ENCODE measurements around the gene ERBB4.

Gene ERBB4

GRCh38 chr2:211877061-211877460, 661.5 kb downstream of the ERBB4 start:
- no peak for DNase-seq

DNA sequence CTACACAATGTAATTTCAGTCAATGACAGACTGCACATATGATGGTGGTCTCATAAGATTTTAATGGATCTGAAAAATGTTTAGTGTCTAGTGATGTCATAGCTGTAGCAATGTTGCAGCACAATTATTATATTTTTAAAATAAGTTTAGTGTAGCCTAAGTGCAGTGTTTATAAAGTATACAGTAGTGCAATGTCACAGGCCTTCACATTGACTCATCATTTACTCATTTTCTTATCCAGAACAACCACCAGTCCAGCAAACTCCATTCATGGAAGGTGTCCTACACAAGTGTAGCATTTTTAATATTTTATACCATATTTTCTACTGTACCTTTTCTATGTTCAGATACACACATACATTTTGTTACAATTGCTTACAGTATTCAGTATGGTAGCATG, 663.1 kb downstream of the ERBB4 start:
- no peak for DNase-seq

GRCh38 chr2:211868996-211869533, 669.5 kb downstream of the ERBB4 start:
- DNase-seq = no peak

GRCh38 chr2:211867845-211868451, 670.7 kb downstream of the ERBB4 start:
- peak in 1 of 5 donors; percentile 1 for DNase-seq

DNA sequence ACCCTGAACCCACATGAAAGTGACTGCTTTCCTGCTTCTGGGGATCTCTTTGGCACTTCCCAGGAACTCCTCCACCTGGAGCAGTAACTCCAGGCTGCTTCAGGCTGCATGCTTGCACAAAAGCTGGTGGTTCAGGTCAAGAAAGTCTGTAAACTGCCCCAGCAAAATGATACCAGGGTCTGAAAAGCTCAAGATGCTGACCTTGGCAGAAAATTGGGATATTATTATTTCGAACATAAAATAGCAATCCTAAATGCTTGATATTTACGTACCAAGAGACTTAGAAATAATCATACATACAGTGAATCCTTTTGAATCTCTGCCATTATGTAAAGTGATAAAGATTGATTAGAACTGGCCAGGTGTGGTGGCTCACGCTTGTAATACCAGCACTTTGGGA, 674.3 kb downstream of the ERBB4 start:
- DNase-seq = no peak

- DNase-seq = no peak
Measured at GRCh38 chr2:211860224-211860623, 678.4 kb downstream of the ERBB4 start.

GRCh38 chr2:211854832-211855231, 683.8 kb downstream of the ERBB4 start:
- DNase-seq = no peak

- DNase-seq = no peak
Measured at GRCh38 chr2:211846714-211847113, 691.9 kb downstream of the ERBB4 start.

DNA sequence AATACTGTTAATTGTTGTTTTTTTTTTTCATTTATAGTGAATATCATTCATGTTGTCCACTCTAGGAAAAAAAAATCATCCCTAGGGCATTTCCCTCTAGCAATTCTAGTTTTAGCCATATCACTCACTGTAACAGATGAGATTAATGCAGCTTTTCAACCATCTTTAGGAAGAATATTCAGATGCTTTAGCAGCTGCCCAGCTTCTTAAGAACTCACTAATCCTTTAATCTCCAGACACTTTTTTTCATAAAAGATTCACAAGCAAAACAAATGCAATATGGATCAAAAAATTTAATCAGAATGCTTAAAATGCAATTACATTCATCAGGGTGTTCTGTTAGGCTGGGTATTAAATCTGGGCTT, 692.6 kb downstream of the ERBB4 start:
- DNase-seq = no peak

DNA sequence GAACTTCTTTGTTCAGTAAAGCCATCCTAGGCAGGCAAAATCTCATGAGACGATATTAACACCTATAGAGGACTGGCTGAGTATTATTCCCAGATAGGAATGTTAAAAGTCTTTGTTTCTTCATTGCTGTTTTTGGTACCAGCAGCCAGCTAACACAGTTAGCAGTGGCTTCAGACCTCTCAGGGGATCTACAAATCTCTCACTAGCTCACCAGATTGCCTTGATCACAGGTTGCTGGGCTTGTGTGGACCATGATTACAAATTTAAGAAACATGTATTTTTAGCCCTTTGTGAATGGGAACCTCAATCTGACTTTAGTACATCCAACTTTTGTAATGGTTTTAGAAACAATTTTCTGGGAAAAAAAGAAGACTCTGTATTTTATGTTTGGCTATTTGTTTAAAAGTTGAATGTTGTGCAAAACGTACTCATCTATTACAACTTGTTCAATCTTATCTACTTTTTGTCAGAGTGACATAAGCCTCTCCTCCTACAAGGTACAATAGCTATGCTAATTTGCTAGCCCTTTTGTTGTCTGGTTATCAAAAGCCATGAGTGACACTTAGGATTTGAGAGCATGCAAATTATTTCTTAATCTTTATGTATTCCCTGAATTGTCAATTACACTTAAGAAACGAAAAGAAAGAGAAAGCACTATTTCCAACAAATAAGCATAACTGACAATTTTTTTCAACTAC, 693.1 kb downstream of the ERBB4 start:
- DNase-seq = no peak

DNA sequence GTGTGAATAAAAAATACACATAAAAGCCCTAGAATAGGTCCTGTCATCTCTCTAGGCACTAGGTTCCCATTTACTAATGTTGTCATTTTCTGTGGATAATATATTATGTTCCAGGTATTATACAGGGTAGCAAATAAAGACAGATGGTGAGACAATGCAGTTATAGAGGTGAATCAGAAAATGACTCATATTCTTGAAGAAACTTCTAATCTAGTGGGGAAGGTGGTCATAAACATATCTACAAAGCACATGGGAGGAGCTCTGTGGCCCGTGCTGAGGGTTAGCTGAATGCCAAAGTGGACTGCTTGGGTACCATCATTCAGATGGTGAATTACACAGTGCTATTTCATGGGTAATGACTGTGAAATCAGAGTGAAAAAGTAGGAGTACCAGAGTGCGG, 700.9 kb downstream of the ERBB4 start:
- DNase-seq = no peak

DNA sequence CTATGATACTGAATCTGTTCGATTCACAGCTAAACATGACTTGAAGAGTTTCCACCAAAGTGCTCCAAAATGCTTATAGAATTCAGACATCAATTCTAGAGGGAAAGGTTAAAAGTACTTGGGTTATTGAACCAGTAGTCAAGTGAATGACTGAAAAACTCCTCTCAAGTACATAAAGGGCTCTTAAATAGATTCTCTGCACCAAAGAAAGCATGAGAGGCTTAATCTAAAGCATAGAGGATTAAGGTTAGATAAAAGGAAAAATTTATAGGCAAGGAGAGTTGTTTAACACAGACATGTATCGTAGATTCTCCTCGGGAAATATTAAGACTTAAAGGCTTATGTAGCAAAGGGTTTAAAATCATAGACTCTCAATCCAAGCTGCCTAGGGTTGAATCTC, 701.4 kb downstream of the ERBB4 start:
- no peak for DNase-seq

GRCh38 chr2:211836409-211836808, 702.2 kb downstream of the ERBB4 start:
- no peak for DNase-seq

DNA sequence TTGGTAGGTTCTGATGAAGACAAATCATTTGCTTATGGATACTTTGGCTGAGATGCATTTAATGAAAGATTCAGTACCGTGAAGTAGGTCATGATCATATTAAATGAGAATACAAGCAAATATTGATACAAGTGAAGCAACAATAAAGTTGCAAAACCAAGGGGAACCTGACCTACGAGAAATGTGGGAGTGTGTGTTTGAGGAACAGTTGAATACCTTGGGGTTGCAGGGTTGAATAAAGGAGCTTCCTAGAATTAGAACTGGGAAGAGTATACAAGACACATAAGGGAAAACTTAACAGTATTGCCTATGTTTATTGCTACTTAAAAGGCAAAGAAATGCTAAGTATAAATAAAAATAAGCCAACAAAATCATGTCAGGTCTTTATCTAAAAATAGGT, 702.9 kb downstream of the ERBB4 start:
- no peak for DNase-seq

DNA sequence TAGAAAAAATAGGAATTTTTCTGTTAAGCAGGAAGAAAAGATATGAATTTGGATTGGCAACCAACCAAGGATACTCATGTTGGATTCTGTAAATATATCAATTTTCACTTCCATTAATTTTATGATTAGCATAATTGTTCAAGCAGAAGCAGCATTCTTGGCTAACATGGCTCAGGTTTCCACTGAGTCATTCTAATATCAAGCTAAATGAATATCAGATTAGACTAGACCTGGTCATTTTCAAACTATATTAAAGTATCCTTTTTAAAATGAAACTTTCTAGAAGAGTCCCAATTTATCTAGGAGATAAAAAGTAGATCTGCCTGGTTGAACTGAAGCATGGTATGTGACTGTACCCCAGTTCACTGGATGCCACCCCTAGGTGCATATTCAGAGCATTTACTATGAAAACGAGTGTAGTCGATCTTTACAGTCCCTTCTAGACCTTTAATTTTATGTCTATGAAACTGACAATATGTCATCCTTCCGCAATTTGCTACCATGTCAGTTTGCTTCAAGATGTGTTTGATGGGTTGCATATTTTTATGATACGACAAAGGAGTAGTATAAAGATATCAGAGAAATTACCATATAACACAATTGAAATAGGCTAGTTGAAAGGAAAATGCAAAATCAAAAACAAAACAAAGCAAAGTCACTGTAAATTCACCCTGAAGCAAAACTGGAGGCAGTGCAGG, 704.9 kb downstream of the ERBB4 start:
- no peak for DNase-seq

- DNase-seq = no peak
Measured at GRCh38 chr2:211829725-211830124, 708.9 kb downstream of the ERBB4 start.

- DNase-seq = no peak
Measured at GRCh38 chr2:211823886-211824479, 714.6 kb downstream of the ERBB4 start.

- DNase-seq = no peak
Measured at GRCh38 chr2:211822686-211823335, 715.8 kb downstream of the ERBB4 start.

DNA sequence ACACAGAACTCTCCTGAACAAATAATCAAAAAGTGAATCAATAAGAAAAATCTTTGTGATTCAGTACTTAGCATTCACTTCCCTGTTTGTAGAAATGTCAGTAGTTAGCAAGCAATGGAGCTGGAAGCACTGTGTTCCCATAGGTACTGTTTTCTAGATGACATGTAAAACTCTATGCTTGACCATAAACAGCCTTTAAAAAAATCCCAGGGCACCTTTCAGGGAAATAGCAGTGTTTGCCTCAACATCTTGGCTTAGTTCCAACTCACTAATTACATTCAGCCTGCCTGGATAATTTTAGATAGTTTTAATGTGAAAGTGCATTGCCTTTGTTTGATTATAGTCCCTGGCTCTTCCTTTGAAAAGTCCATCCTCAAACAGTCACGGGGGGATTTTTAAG, 721.8 kb downstream of the ERBB4 start:
- no peak for DNase-seq

- no peak for DNase-seq
Measured at GRCh38 chr2:211812587-211812986, 726.0 kb downstream of the ERBB4 start.

DNA sequence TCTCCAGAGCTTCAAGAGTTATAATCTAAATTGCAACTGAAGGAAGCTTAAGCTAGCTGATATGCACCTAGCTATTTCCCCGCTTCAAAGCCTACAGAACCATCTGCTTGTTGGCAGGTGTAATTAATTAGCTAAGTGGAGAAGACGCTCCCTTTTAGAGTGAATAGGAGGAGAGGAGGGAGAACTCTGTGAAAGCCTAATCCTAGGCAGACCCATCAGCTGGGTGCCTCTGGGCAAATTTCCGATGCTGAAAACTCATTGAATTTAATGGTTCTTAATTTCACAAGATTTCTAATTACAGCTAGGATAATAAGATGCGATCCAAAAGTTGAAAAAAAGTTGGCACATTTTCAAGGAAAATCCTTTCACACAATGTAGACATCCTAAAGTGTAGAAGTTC, 735.9 kb downstream of the ERBB4 start:
- DNase-seq = no peak

- no peak for DNase-seq
Measured at GRCh38 chr2:211800001-211800400, 738.6 kb downstream of the ERBB4 start.

GRCh38 chr2:211798868-211799267, 739.7 kb downstream of the ERBB4 start:
- no peak for DNase-seq

All from T-helper 1 cell (primary cell).